Activated CD8-positive, alpha-beta memory T cell treated with anti-CD3 and anti-CD28 coated beads for 36 hours (primary cell): ENCODE data around the gene RUVBL1. TPM values are rescaled to one million over a fixed set of nuclear protein-coding genes. Genes with fewer than 3 reads are reported as not detected.

Source experiments
- CTCF ChIA-PET: fragments of 350-600 bp; sonication (Branson Sonifier 250); formaldehyde crosslinking; loops from one replicate; lab custom pipeline; 2021; ENCODE audit warnings: antibody characterized with exemption; lab: Charles Lee
- POLR2A ChIA-PET: fragments of 350-600 bp; sonication (Branson Sonifier 250); formaldehyde crosslinking; loops from one replicate; lab custom pipeline; 2021; ENCODE audit warnings: antibody characterized with exemption; lab: Charles Lee
- total RNA-seq, 2 experiments: library from RNA; stranded (reverse); gene quantifications; one replicate each; pipeline ENCODE4 v1.2.3, GENCODE V29; 2021

Gene RUVBL1
- total RNA-seq, 2 experiments from 2014 or later: 119 to 124 TPM

- ChIA-PET CTCF (no interaction called here), POLR2A (no interaction called here)
Measured at GRCh38 chr3:128144512-128145187, 21.0 kb upstream of the RUVBL1 start.

GRCh38 chr3:128143496-128143895 is 19.9 kb upstream of the RUVBL1 start:
- ChIA-PET POLR2A (no interaction called here), CTCF (no interaction called here)

GRCh38 chr3:128133273-128133883 is 9.8 kb upstream of the RUVBL1 start:
- ChIA-PET POLR2A (interaction anchor here (1.3 kb wide), 1 partner anchor 10 kb away, joined by 3 read pairs; the partner anchor contains the start of gene RUVBL1), CTCF (interaction anchor here (0.6 to 4.5 kb wide), 9 partner anchors 10 to 636 kb away, joined by 3 to 28 read pairs (median 4); partner anchors contain the start of gene RUVBL1)

- CTCF ChIA-PET: interaction anchor here (0.6 to 4.5 kb wide), 3 partner anchors 30 to 465 kb away, joined by 3 to 28 read pairs (median 5); no protein-coding TSS in a partner anchor
- POLR2A ChIA-PET: interaction anchor here (1.3 kb wide), 1 partner anchor 9 kb away, joined by 3 read pairs; the partner anchor contains the start of gene RUVBL1
Measured at GRCh38 chr3:128131897-128132646, 8.5 kb upstream of the RUVBL1 start.

- ChIA-PET POLR2A (no interaction called here), CTCF (interaction anchor here (3.0 kb wide), 1 partner anchor 33 kb away, joined by 13 read pairs; no protein-coding TSS in a partner anchor)
Measured at GRCh38 chr3:128128251-128128650, 4.6 kb upstream of the RUVBL1 start.

- CTCF ChIA-PET: interaction anchor here (3.0 kb wide), 1 partner anchor 32 kb away, joined by 13 read pairs; no protein-coding TSS in a partner anchor
- POLR2A ChIA-PET: no interaction called here
Measured at GRCh38 chr3:128127236-128127635, 3.6 kb upstream of the RUVBL1 start.

GRCh38 chr3:128123156-128123537 is 465 bp downstream of the RUVBL1 start:
- CTCF ChIA-PET: interaction anchor here (0.7 to 3.2 kb wide), 5 partner anchors 9 to 30 kb away, joined by 3 to 13 read pairs (median 6); no protein-coding TSS in a partner anchor
- POLR2A ChIA-PET: interaction anchor here (1.2 to 2.6 kb wide), 4 partner anchors 10 to 30 kb away, joined by 3 to 22 read pairs (median 10); partner anchors contain the start of gene EEFSEC

- POLR2A ChIA-PET: interaction anchor here (2.6 kb wide), 1 partner anchor 31 kb away, joined by 22 read pairs; the partner anchor contains the start of gene EEFSEC
- CTCF ChIA-PET: interaction anchor here (3.2 kb wide), 1 partner anchor 26 kb away, joined by 12 read pairs; no protein-coding TSS in a partner anchor
Measured at GRCh38 chr3:128122013-128122412, 1.6 kb downstream of the RUVBL1 start.

- ChIA-PET CTCF (interaction anchor here (1.0 to 1.4 kb wide), 2 partner anchors 9 to 19 kb away, joined by 3 to 6 read pairs; partner anchors contain the start of gene RUVBL1), POLR2A (interaction anchor here (3.7 kb wide), 1 partner anchor 9 kb away, joined by 11 read pairs; the partner anchor contains the start of gene RUVBL1)
Measured at GRCh38 chr3:128113817-128114794, 9.5 kb downstream of the RUVBL1 start.

- CTCF ChIA-PET: interaction anchor here (0.7 to 1.0 kb wide), 2 partner anchors 11 to 227 kb away, joined by 3 read pairs; partner anchors contain the start of gene RUVBL1
- POLR2A ChIA-PET: interaction anchor here (3.7 kb wide), 1 partner anchor 11 kb away, joined by 11 read pairs; the partner anchor contains the start of gene RUVBL1
Measured at GRCh38 chr3:128112357-128112968, 11.1 kb downstream of the RUVBL1 start.

- POLR2A ChIA-PET: interaction anchor here (1.1 to 3.7 kb wide), 2 partner anchors 12 to 41 kb away, joined by 3 to 11 read pairs; partner anchors contain the start of gene RUVBL1
- CTCF ChIA-PET: interaction anchor here (0.7 to 1.1 kb wide), 2 partner anchors 14 to 68 kb away, joined by 3 to 4 read pairs; no protein-coding TSS in a partner anchor
Measured at GRCh38 chr3:128111147-128111546, 12.5 kb downstream of the RUVBL1 start.

GRCh38 chr3:128107834-128108233 is 15.8 kb downstream of the RUVBL1 start:
- ChIA-PET CTCF (no interaction called here), POLR2A (no interaction called here)

GRCh38 chr3:128103136-128103676 is 20.4 kb downstream of the RUVBL1 start:
- POLR2A ChIA-PET: no interaction called here
- CTCF ChIA-PET: interaction anchor here (1.8 kb wide), 1 partner anchor 8 kb away, joined by 7 read pairs; no protein-coding TSS in a partner anchor

GRCh38 chr3:128100638-128101037 is 23.0 kb downstream of the RUVBL1 start:
- ChIA-PET CTCF (no interaction called here), POLR2A (interaction anchor here (2.8 kb wide), 1 partner anchor 23 kb away, joined by 9 read pairs; the partner anchor contains the start of gene RUVBL1)

GRCh38 chr3:128100161-128100560 is 23.5 kb downstream of the RUVBL1 start:
- ChIA-PET POLR2A (interaction anchor here (2.8 kb wide), 1 partner anchor 23 kb away, joined by 9 read pairs; the partner anchor contains the start of gene RUVBL1), CTCF (interaction anchor here (1.0 kb wide), 1 partner anchor 24 kb away, joined by 3 read pairs; no protein-coding TSS in a partner anchor)

- POLR2A ChIA-PET: no interaction called here
Measured at GRCh38 chr3:128098234-128098633, 25.4 kb downstream of the RUVBL1 start.

More at GRCh38 chr3:128098234-128098633, 25.4 kb downstream of the RUVBL1 start:
- CTCF ChIA-PET: interaction anchor here (1.5 kb wide), 1 partner anchor 29 kb away, joined by 3 read pairs; no protein-coding TSS in a partner anchor
